ENCODE results near the gene RAB10. TPM values are rescaled to one million over a fixed set of nuclear protein-coding genes. Genes with fewer than 3 reads are reported as not detected.

RAB10 gene
- total RNA-seq, 1 experiment from 2014 or later, result 167 TPM

DNA sequence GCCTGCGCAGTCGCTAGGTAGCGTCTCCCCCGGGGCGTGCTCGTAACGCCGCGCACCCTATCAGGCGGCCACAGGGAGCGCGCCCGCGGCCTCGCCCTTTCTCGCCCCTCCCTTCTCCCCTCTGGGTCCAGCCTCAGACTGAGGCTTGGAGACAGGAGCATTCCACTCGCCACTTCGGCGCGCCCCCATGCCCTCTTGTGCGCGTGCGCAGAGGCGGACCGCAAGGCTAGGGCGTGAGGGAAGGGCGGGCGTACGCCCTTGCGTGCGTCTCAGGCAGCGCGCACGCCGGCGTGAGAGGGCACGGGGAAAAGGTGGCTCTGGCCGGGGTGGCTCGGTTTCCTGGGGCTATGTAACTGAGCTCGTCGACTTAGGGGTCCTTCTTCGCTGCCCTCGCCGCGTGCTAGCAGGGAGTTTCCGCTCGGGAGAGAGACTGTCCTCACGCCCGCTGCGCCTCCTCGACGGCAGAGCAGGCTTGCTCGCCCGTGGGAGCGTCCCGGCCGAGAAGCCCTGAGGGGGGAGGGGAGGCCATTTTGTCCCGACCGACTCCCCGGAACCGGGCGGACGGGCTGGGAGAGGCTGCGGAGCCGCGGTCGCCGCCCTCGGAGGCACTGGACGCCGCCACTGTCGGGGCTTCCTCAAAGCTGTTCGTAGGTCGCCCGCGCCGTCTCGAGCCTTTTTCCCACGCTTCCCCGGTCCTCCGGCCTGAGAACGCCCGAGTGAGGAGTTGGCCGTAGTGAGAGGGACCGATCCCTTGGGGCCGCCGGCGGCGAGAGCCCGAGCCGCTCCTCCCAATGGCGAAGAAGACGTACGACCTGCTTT is at the start of gene RAB10 (continued):
- TF ChIP-seq POLR2AphosphoS5 (IDR thresholded peaks at IDR 0.05; ENCODE audit: low read depth, low read length) (peak; percentile 95), EZH2 (IDR thresholded peaks at IDR 0.05) (no peak), POLR2A (IDR thresholded peaks at IDR 0.05; ENCODE audit: borderline replicate concordance, extremely low read depth, insufficient read depth, insufficient read length) (peak; percentile 76), ZFX (IDR thresholded peaks at IDR 0.05) (peak; percentile 51; the same call in 1 of the 2 replicates), CEBPB (IDR thresholded peaks at IDR 0.05; ENCODE audit: low read depth) (no peak)
- TF ChIP-seq, protein P1, sequence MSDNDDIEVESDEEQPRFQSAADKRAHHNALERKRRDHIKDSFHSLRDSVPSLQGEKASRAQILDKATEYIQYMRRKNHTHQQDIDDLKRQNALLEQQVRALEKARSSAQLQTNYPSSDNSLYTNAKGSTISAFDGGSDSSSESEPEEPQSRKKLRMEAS (IDR thresholded peaks at IDR 0.05), result peak; percentile 88
- TF ChIP-seq, protein P2, sequence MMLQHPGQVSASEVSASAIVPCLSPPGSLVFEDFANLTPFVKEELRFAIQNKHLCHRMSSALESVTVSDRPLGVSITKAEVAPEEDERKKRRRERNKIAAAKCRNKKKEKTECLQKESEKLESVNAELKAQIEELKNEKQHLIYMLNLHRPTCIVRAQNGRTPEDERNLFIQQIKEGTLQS (IDR thresholded peaks at IDR 0.05), result no peak

- Histone ChIP-seq H4K20me1 (ENCODE audit: insufficient read depth) (no peaks in the 10 kb centered on the region), H3K9me3 (ENCODE audit: control insufficient read depth in 1 of 2, insufficient read depth in 1 of 2, low read depth in 1 of 2, low read length in 2 of 2) (no peaks in the 10 kb centered on the region), H3K4me3 (replicated peaks in 1 of 2; ENCODE audit: low read depth in 1 of 2, low read length in 2 of 2) (no peak overlapping the region), H3K79me2 (ENCODE audit: insufficient read depth, low read length) (no peaks in the 10 kb centered on the region), H3K9ac (ENCODE audit: low read length) (no peak overlapping the region), H3K4me1 (ENCODE audit: control insufficient read depth in 1 of 2, insufficient read depth in 2 of 2, low read length in 2 of 2) (peaks cover 5 to 7% of the 10 kb centered on the region in 2 experiments; a peak in 2 of 4 replicates), H2AFZ (ENCODE audit: low read depth, low read length, poor library complexity, severe bottlenecking) (no peak overlapping the region), H3K27ac (ENCODE audit: low read depth, low read length) (no peak overlapping the region), H3K27me3 (ENCODE audit: insufficient read depth, low read length) (no peaks in the 10 kb centered on the region), H3K36me3 (ENCODE audit: control insufficient read depth in 1 of 2, insufficient read depth in 2 of 2, low read length in 2 of 2) (no peaks in the 10 kb centered on the region), H3K4me2 (ENCODE audit: low read length) (no peak overlapping the region), H3K9me2 (ENCODE audit: insufficient read depth) (no peaks in the 10 kb centered on the region)
- no peak for ATAC-seq
- ChIA-PET RAD21 (ENCODE audit: low non-redundant PET in 1 of 2, low total read pairs in 2 of 2, uncharacterized antibody in 2 of 2, unreplicated experiment in 2 of 2) (no interaction called here), POLR2A (no interaction called here), CTCF (no interaction called here)
- no TSS peak for BruUV-seq (replicated peaks)
- TF ChIP-seq RAD21 (IDR thresholded peaks at IDR 0.05; ENCODE audit: low read depth) (no peak), EZH2phosphoT487 (IDR thresholded peaks at IDR 0.05; ENCODE audit: borderline replicate concordance) (no peak), EGR1 (IDR thresholded peaks at IDR 0.05; ENCODE audit: low read depth) (no peak), POLR2AphosphoS5 (IDR thresholded peaks at IDR 0.05; ENCODE audit: low read depth, low read length) (no peak), SRF (IDR thresholded peaks at IDR 0.05; ENCODE audit: low read depth) (no peak), ZBTB33 (IDR thresholded peaks at IDR 0.05; ENCODE audit: extremely low read depth, insufficient replicate concordance, low read length) (no peak), CEBPB (IDR thresholded peaks at IDR 0.05; ENCODE audit: low read depth) (no peak), YY1 (IDR thresholded peaks at IDR 0.05; ENCODE audit: extremely low read depth, insufficient replicate concordance, low read depth, low read length) (no peak), JUND (IDR thresholded peaks at IDR 0.05) (no peak), POLR2A (IDR thresholded peaks at IDR 0.05; ENCODE audit: borderline replicate concordance, extremely low read depth, insufficient read depth, insufficient read length) (no peak), SP1 (IDR thresholded peaks at IDR 0.05; ENCODE audit: low read depth) (no peak), ZFX (IDR thresholded peaks at IDR 0.05) (no peak), SIN3A (IDR thresholded peaks at IDR 0.05; ENCODE audit: low read depth) (no peak), ELF1 (IDR thresholded peaks at IDR 0.05; ENCODE audit: borderline replicate concordance, low read depth) (no peak), ZNF274 (IDR thresholded peaks at IDR 0.05; ENCODE audit: low read depth, low read length) (no peak), TCF7L2 (IDR thresholded peaks at IDR 0.05; ENCODE audit: borderline replicate concordance, extremely low read depth, insufficient read depth, insufficient read length) (no peak)
- TF ChIP-seq, protein P2 (IDR thresholded peaks at IDR 0.05), result no peak
- TF ChIP-seq, protein P1 (IDR thresholded peaks at IDR 0.05), result no peak
- TF ChIP-seq, protein P3, sequence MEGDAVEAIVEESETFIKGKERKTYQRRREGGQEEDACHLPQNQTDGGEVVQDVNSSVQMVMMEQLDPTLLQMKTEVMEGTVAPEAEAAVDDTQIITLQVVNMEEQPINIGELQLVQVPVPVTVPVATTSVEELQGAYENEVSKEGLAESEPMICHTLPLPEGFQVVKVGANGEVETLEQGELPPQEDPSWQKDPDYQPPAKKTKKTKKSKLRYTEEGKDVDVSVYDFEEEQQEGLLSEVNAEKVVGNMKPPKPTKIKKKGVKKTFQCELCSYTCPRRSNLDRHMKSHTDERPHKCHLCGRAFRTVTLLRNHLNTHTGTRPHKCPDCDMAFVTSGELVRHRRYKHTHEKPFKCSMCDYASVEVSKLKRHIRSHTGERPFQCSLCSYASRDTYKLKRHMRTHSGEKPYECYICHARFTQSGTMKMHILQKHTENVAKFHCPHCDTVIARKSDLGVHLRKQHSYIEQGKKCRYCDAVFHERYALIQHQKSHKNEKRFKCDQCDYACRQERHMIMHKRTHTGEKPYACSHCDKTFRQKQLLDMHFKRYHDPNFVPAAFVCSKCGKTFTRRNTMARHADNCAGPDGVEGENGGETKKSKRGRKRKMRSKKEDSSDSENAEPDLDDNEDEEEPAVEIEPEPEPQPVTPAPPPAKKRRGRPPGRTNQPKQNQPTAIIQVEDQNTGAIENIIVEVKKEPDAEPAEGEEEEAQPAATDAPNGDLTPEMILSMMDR (IDR thresholded peaks at IDR 0.05 in 2 of 3, conservative IDR thresholded peaks at IDR 0.05 in 1 of 3; ENCODE audit: borderline replicate concordance in 1 of 3, insufficient read depth in 1 of 3, low read depth in 2 of 3, low read length in 2 of 3), result no peak
- no peak for DNase-seq (ENCODE audit: low read depth, low spot score)
- intact Hi-C loops (cut with micrococcal nuclease), result no loop called here
Measured at GRCh38 chr2:25988134-25988533, 45.8 kb upstream of the RAB10 start.

Measured in HCT116 (cell line).